IPS DF 6.9 (cell line): ENCODE results near the gene APEX1.
"Not testable (repeated sequence)": the region's sequence is repeated elsewhere in the genome, so short reads cannot be mapped to it uniquely, and the experiment has no call there.

ENCODE experiments used
- DNase-seq: peaks from one replicate; pipeline ENCODE4 v3.0.0-alpha.2; 2013; ENCODE audit warnings: low read depth, low spot score
- H3K27ac ChIP-seq: one replicate; pipeline ENCODE4 v1.5.1; 2013; ENCODE audit warnings: low read length, control low read depth
- H3K27me3 ChIP-seq: 2 replicates; pipeline ENCODE4 v1.6.1; 2013; ENCODE audit warnings: mild to moderate bottlenecking, low read length; ENCODE audit not compliant: control insufficient read depth, insufficient read depth
- H3K36me3 ChIP-seq: 2 replicates; pipeline ENCODE4 v1.6.1; 2013; ENCODE audit warnings: low read length; ENCODE audit not compliant: control insufficient read depth, insufficient read depth
- H3K4me1 ChIP-seq: 2 replicates; pipeline ENCODE4 v1.6.1; 2013; ENCODE audit warnings: low read length; ENCODE audit not compliant: control insufficient read depth, insufficient read depth
- H3K4me3 ChIP-seq: 2 replicates; pipeline ENCODE4 v1.5.1; 2013; ENCODE audit warnings: mild to moderate bottlenecking, low read length
- H3K9me3 ChIP-seq: 2 replicates; pipeline ENCODE4 v1.6.1; 2013; ENCODE audit warnings: low read length, inconsistent platforms; ENCODE audit not compliant: control insufficient read depth, insufficient read depth
- WGBS: extraction: QIAGEN DNeasy Blood & Tissue Kit; methylation state at CpG from one replicate; pipeline ENCODE4 v1.1.7; 2013; ENCODE audit warnings: mixed read lengths, missing lambda C conversion rate; ENCODE audit not compliant: insufficient read length, insufficient coverage; 5-methylcytosine and 5-hydroxymethylcytosine counted together

Gene APEX1

DNA sequence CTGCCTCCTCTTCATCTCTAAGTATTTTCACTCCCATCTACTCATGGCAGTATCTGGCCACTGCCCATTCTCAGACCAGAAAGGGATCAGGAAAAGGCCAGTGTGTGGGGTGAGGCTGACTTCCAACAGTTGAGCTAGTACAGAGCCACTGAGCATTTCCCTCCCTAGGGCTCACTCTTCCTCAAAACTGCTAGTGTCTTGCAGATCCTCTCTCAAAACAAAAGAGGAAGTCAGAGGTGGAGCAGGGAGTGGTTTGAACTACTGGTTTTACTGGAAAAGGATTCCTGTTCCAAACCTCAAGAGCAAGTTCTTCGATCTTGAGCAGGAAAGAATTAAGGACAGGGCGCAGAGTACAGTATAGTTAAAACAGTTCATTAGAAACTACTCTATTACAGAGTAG lies 38.6 kb downstream of the APEX1 start:
- H3K27ac ChIP-seq, result no peak overlapping the region
- no peak overlapping the region for H3K4me3 ChIP-seq
- WGBS, result no CpG with 5 or more reads among the region's 2 CpGs
- H3K9me3 ChIP-seq, result no peaks in the 10 kb centered on the region; the same call in 1 of the 2 replicates
- no peaks in the 10 kb centered on the region for H3K36me3 ChIP-seq
- no peaks in the 10 kb centered on the region for H3K4me1 ChIP-seq
- DNase-seq, result no peak
- H3K27me3 ChIP-seq, result no peaks in the 10 kb centered on the region

GRCh38 chr14:20494935-20495766 lies 40.1 kb downstream of the APEX1 start:
- DNase-seq, result no peak
- Histone ChIP-seq H3K4me1 (no peaks in the 10 kb centered on the region), H3K9me3 (no peaks in the 10 kb centered on the region; the same call in 1 of the 2 replicates), H3K27ac (no peak overlapping the region), H3K4me3 (no peak overlapping the region), H3K36me3 (no peaks in the 10 kb centered on the region), H3K27me3 (no peaks in the 10 kb centered on the region)
- no CpG with 5 or more reads among the region's 8 CpGs for WGBS

DNA sequence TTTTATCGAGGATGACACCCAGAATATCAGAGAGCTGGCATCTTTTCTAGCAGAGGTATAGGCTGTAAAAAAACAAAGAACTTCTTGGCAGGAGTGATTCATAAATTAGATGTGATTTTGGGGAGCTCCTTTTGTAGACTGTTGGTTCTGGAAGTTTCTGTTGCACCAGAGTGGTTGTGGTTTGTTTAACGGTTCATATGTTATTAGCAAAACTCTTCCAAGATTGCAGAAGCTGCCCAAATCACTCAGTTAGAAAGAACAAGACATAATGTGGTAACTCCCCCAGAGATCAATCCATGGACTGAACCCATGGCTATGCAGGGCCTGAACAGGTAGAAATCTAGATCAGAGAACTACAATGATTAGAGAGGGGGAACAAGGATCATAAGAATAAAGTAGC lies 43.6 kb downstream of the APEX1 start:
- Histone ChIP-seq H3K27me3 (no peaks in the 10 kb centered on the region), H3K36me3 (no peaks in the 10 kb centered on the region), H3K9me3 (no peaks in the 10 kb centered on the region; the same call in 1 of the 2 replicates), H3K27ac (no peak overlapping the region), H3K4me1 (no peaks in the 10 kb centered on the region), H3K4me3 (no peak overlapping the region)
- no CpG with 5 or more reads among the region's 2 CpGs for WGBS
- no peak for DNase-seq

DNA sequence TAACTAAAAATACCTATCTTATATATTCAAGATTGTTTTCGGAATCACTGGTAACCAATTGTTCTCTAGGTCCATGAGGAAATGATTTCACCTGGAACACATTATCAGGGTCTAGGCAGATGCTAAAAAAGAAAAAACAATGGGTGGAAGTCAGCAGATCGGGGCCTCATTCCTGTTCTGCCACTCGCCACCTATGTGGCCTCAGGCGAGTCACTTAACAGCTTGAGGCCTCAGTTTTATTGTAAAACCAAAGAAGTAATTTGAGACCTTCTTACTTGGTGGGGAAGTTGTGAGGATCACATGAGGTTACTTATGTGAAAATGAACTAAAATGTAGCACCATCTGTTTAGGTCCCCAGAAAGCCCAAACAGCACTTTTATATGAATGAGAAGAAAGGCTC lies 44.1 kb downstream of the APEX1 start:
- H3K4me1 ChIP-seq, result no peaks in the 10 kb centered on the region
- no peaks in the 10 kb centered on the region for H3K27me3 ChIP-seq
- no CpG with 5 or more reads among the region's 4 CpGs for WGBS
- no peak overlapping the region for H3K27ac ChIP-seq
- H3K9me3 ChIP-seq, result no peaks in the 10 kb centered on the region; the same call in 1 of the 2 replicates
- no peaks in the 10 kb centered on the region for H3K36me3 ChIP-seq
- H3K4me3 ChIP-seq, result no peak overlapping the region
- DNase-seq, result no peak

- Histone ChIP-seq H3K4me3 (no peak overlapping the region), H3K27ac (no peak overlapping the region), H3K27me3 (no peaks in the 10 kb centered on the region), H3K36me3 (no peaks in the 10 kb centered on the region), H3K9me3 (no peaks in the 10 kb centered on the region; the same call in 1 of the 2 replicates), H3K4me1 (no peaks in the 10 kb centered on the region)
- DNase-seq, result no peak
- WGBS, result no CpG with 5 or more reads among the region's 5 CpGs
Observed at GRCh38 chr14:20499881-20500280, 44.9 kb downstream of the APEX1 start.

- Histone ChIP-seq H3K4me3 (no peak overlapping the region), H3K27me3 (no peaks in the 10 kb centered on the region), H3K27ac (no peak overlapping the region), H3K9me3 (no peaks in the 10 kb centered on the region), H3K4me1 (no peaks in the 10 kb centered on the region), H3K36me3 (no peaks in the 10 kb centered on the region)
- no peak for DNase-seq
- no CpG with 5 or more reads among the region's 2 CpGs for WGBS
Observed at GRCh38 chr14:20501346-20501745, 46.3 kb downstream of the APEX1 start.

GRCh38 chr14:20503898-20504297 lies 48.9 kb downstream of the APEX1 start:
- no peak for DNase-seq
- H3K27ac ChIP-seq, result no peak overlapping the region
- no peaks in the 10 kb centered on the region for H3K27me3 ChIP-seq
- no peaks in the 10 kb centered on the region for H3K36me3 ChIP-seq
- no peak overlapping the region for H3K4me3 ChIP-seq
- no peaks in the 10 kb centered on the region for H3K4me1 ChIP-seq
- no CpG with 5 or more reads among the region's 6 CpGs for WGBS
- H3K9me3 ChIP-seq, result no peaks in the 10 kb centered on the region

- not testable (repeated sequence) for H3K27ac ChIP-seq, H3K27me3 ChIP-seq, H3K36me3 ChIP-seq, H3K4me1 ChIP-seq, H3K9me3 ChIP-seq, H3K4me3 ChIP-seq, DNase-seq
- no CpG with 5 or more reads among the region's 30 CpGs for WGBS
Observed at GRCh38 chr14:20506276-20506675, 51.2 kb downstream of the APEX1 start.

DNA sequence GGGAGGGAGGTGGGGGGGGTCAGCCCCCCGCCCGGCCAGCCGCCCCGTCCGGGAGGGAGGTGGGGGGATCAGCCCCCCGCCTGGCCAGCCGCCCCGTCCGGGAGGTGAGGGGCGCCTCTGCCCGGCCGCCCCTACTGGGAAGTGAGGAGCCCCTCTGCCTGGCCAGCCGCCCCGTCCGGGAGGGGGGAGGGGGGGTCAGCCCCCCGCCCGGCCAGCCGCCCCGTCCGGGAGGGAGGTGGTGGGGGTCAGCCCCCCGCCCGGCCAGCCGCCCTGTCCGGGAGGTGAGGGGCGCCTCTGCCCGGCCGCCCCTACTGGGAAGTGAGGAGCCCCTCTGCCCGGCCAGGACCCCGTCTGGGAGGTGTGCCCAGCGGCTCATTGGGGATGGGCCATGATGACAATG lies 51.7 kb downstream of the APEX1 start:
- not testable (repeated sequence) for H3K4me3 ChIP-seq, H3K27me3 ChIP-seq, H3K4me1 ChIP-seq, DNase-seq, H3K36me3 ChIP-seq, H3K27ac ChIP-seq, H3K9me3 ChIP-seq
- WGBS, result no CpG with 5 or more reads among the region's 30 CpGs
